Activated CD4-positive, CD25-positive, alpha-beta regulatory T cell treated with anti-CD3 and anti-CD28 coated beads, Interleukin-2, amount 50 U/mL, for 16 hours (primary cell): ENCODE data around the gene PIP4K2C.
"Not testable (repeated sequence)": the region's sequence is repeated elsewhere in the genome, so short reads cannot be mapped to it uniquely, and the experiment has no call there.

ENCODE experiments used
- DNase-seq: peaks from one replicate; pipeline ENCODE4 v3.0.0-alpha.2; 2020; ENCODE audit warnings: low read depth, low spot score

PIP4K2C gene

GRCh38 chr12:57584690-57585089 is 6.3 kb upstream of the PIP4K2C start:
- DNase-seq, result no peak

GRCh38 chr12:57585156-57585555 is 5.8 kb upstream of the PIP4K2C start:
- DNase-seq, result no peak

GRCh38 chr12:57586128-57586527 is 4.9 kb upstream of the PIP4K2C start:
- DNase-seq, result no peak

GRCh38 chr12:57586832-57587429 is 4.1 kb upstream of the PIP4K2C start:
- no peak for DNase-seq

- not testable (repeated sequence) for DNase-seq
Measured at GRCh38 chr12:57588951-57589610, 1.9 kb upstream of the PIP4K2C start.

GRCh38 chr12:57590479-57590863 is 521 bp upstream of the PIP4K2C start:
- no peak for DNase-seq

- DNase-seq, result no peak
Measured at GRCh38 chr12:57591782-57592325, 862 bp downstream of the PIP4K2C start.

GRCh38 chr12:57592551-57593165 is 1.7 kb downstream of the PIP4K2C start:
- no peak for DNase-seq

GRCh38 chr12:57593187-57593586 is 2.2 kb downstream of the PIP4K2C start:
- no peak for DNase-seq

GRCh38 chr12:57600395-57600794 is 9.4 kb downstream of the PIP4K2C start:
- no peak for DNase-seq

GRCh38 chr12:57602544-57602943 is 11.6 kb downstream of the PIP4K2C start:
- DNase-seq, result no peak

- no peak for DNase-seq
Measured at GRCh38 chr12:57603324-57603723, 12.3 kb downstream of the PIP4K2C start.

- no peak for DNase-seq
Measured at GRCh38 chr12:57603815-57604453, 12.9 kb downstream of the PIP4K2C start.

GRCh38 chr12:57604454-57604991 is 13.5 kb downstream of the PIP4K2C start, which contains the start of gene DTX3:
Gene DTX3 (plus strand): TSS chr12:57604824. CDS start chr12:57606518, 1,694 bp downstream.
- no peak for DNase-seq

GRCh38 chr12:57604992-57605810 is 14.2 kb downstream of the PIP4K2C start:
- DNase-seq, result no peak

- no peak for DNase-seq
Measured at GRCh38 chr12:57605811-57606311, 14.9 kb downstream of the PIP4K2C start.

- no peak for DNase-seq
Measured at GRCh38 chr12:57606399-57606798, 15.4 kb downstream of the PIP4K2C start.

- DNase-seq, result no peak
Measured at GRCh38 chr12:57606821-57607220, 15.8 kb downstream of the PIP4K2C start.

GRCh38 chr12:57607958-57608663 is 17.1 kb downstream of the PIP4K2C start:
- DNase-seq, result no peak

- DNase-seq, result no peak
Measured at GRCh38 chr12:57609101-57609780, 18.2 kb downstream of the PIP4K2C start.
